GM12872 (cell line): Measurements from ENCODE around the gene NKX6-2.

Experiments used
- CTCF ChIP-seq: IDR thresholded peaks from 3 replicates; pipeline ENCODE4 v1.5.1; 2011; ENCODE audit warnings: low read depth, mild to moderate bottlenecking, low read length, moderate library complexity; ENCODE audit not compliant: insufficient read depth

Gene NKX6-2

GRCh38 chr10:132806110-132806509 lies 20.2 kb upstream of the NKX6-2 start:
- no peak for TF ChIP-seq CTCF

DNA sequence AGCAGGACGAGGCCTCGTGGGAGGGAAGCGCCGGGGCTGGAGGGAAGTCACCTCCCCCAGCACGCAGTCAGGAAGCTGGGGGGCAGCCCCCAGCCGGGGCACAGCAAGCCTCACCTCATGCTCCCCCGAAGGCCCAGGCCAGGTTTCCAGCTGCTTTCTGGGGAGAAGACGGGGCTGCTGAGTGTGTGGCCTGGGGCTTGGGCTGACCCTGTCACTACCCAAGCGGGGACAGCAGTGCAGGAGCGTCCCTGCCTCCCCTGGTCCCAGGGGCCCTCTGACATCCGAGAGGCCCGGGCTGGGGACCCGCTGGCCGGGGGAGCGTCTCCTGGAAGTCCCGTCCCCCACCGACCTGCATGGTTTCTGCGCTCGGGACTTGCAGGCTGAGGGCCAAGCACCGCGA lies 19.7 kb upstream of the NKX6-2 start:
- no peak for TF ChIP-seq CTCF

DNA sequence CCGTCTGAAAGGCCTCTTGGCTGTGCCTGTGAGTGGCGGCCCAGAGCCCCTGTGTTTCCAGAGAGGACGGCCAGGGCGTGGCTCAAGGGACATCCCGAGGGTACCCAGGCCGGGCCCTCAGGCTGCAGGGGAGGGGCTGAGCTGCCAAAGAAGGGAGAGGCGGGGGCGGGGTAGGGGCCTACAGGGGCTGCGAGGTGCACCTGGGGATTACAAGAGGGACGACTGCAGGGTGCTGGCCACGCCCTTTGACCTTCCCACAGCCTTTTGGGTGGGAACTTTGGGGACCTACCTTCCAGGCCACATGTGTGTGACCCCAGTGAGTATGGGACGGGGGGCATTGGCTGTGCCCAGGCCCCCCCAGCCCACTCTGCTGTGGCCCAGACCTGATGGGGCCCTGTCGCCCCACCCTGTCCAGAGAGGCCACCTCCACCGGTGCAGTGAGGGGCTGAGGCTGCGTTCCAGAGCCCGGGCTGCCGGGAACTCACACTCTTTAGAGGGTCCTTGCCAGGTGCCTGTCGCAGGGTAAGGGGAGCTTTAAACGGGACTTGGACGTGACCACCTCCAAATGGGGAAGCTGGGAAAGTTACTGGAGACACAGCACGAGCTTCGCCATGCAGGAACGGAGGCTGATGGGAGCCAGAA lies 19.0 kb upstream of the NKX6-2 start:
- no peak for TF ChIP-seq CTCF

DNA sequence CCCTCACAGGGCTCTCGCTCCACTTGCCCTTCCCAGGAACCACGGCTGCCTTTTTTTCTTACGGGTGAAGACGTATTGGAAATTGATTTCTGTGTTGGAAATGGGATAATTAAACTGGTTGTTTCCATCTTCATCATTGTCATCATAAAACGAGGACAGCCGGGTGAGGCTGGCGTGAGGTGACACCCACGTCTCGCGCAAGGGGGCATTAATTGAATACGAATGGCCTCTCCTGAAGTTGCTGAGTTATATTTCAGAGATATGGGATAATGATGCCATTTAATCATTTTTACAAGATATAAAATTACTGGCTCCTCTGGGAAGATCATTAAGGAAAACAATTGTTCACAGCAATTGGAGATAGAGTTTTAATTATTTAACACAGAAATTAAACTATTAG lies 18.3 kb upstream of the NKX6-2 start:
- no peak for TF ChIP-seq CTCF

DNA sequence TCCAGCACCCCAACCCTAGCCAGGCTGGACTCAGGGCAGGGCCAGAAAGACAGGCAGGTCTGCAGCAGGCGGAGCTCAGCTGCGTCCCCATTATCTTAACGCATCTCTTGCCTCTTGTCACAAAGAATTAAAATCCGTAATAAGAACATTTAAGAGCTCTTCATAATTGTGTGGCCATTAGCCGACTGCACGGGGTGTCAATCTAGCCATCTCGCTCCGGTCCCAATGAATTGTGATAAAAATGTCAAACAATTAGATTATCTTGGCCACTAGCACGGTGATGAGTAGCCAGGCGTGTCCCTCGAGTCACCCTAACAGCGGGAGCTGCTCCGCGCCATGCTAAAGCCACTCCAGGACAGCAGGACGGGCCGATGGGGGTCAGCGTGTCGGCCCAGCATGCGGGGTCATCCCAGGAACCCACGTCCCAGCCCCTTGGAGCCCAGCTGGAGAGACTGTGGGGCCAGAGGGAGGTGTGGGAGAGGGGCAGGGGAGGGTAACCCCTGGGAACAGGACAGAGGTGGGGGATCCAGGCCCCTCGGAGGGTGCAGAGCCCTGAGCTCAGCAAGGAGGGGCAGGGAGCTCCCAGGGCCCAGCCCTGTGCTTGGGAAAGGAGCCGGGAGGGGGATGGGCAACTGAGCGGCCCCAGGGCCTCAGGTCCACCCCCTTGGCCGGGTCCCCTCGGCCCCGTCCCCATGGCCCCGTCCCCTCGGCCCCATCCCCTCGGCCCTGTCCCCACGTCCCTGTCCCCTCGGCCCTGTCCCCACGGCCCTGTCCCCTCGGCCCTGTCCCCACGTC lies 17.7 kb upstream of the NKX6-2 start:
- TF ChIP-seq CTCF, result no peak

DNA sequence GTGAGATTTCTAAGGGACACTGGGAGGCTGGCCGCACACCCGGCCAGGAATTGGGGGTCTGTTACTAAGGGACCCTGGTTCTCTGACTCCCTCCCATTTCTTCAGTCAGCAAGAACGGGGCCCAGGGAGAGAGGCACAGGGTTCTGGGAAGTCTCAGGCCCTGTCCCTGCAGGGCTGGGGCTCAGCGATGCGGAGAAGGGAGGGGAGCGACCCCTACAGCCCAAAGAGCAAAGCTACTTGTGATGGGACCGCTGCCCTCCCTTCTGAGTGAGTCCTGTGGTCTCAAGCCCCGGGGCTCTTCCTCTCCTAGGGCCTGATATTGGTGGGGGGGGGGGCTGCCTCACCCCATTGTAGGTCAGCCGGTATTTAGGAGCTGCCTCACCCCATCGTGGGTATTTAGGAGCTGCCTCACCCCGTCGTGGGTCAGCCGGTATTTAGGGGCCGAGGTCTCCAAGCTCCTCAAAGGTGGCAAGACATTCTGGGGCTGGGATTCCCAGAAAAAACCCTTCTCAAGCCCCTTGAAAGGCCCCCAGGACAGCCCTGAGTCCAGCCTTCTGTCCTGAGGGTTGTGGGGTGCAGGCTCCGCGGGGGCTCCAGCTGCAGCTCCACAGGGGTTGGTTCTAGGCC lies 16.9 kb upstream of the NKX6-2 start:
- TF ChIP-seq CTCF, result no peak

- TF ChIP-seq CTCF, result no peak
Observed at GRCh38 chr10:132802048-132802447, 16.1 kb upstream of the NKX6-2 start.
